ENCODE measurements around the gene PTPRU.
"Not testable (repeated sequence)": the region's sequence is repeated elsewhere in the genome, so short reads cannot be mapped to it uniquely, and the experiment has no call there.

Gene PTPRU

DNA sequence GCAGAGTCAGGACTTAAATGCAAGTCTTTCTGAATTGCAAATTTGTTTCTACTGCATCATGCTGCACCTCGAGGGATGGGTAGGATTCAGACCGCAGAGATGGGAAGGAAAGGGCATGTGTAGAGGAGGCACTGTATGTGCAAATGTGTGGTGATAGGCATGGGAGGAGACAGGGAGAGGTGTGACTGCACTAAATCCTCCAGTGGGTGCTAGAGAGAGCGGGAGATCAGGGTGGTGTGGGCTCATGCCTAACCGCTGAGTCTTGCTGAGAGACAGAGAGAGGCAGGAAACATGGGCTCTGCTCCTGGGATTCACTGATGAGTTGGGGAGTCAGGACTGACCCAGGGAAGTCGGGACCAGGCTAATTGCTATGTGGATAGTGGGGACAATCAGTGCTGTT is 61.1 kb downstream of the PTPRU start:
- DNase-seq, result no peak

DNA sequence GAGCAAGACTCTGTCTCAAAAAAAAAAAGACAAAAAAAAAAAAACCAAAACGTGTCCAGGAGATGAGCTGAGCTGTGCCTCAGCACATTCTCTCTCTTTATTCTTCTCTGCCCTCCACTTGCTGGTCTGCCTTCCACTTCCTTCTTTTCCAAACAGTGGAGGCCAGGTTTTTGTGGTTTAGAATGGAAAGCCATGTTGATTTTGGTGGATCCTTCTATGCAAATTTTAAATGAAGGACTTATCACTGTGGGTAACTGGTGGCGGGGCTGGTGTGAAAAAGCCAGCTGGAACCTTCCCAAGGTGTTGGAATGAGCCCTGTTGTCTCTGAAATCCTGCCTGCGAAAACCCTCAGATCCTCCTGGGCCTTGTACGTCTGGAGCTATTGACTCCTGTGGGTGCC is 61.9 kb downstream of the PTPRU start:
- no peak for DNase-seq

DNA sequence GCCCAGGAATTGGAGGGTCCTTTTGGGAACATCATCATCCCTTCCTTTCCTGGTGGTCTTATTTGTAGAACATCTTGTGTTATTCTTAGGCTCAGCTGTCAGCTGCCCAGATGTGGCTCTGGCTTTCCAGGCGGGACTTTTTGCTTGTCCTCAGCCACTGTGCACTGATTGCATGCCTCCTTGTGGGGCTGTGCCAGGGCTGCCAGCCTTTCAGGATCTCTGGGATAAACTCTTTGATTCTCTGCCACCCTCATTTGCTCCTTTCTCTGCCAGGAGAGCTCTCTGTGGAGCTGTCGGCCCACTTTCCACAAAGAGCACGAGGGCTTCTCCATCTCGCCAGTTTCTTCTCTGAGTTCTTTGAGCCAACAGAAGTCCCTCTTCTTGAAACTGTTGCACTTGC is 63.1 kb downstream of the PTPRU start:
- DNase-seq, result no peak

DNA sequence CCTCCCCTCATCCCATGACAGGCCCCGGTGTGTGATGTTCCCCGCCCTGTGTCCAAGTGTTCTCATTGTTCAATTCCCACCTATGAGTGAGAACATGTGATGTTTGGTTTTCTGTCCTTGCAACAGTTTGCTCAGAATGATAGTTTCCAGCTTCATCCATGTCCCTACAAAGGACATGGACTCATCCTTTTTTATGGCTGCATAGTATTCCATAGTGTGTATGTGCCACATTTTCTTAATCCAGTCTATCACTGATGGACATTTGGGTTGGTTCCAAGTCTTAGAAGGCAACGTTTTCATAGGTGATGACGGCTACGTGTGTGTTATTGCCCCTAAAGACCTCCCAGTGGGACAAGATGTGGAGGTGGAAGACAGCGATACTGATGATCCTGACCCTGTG is 65.4 kb downstream of the PTPRU start:
- DNase-seq, result not testable (repeated sequence)

DNA sequence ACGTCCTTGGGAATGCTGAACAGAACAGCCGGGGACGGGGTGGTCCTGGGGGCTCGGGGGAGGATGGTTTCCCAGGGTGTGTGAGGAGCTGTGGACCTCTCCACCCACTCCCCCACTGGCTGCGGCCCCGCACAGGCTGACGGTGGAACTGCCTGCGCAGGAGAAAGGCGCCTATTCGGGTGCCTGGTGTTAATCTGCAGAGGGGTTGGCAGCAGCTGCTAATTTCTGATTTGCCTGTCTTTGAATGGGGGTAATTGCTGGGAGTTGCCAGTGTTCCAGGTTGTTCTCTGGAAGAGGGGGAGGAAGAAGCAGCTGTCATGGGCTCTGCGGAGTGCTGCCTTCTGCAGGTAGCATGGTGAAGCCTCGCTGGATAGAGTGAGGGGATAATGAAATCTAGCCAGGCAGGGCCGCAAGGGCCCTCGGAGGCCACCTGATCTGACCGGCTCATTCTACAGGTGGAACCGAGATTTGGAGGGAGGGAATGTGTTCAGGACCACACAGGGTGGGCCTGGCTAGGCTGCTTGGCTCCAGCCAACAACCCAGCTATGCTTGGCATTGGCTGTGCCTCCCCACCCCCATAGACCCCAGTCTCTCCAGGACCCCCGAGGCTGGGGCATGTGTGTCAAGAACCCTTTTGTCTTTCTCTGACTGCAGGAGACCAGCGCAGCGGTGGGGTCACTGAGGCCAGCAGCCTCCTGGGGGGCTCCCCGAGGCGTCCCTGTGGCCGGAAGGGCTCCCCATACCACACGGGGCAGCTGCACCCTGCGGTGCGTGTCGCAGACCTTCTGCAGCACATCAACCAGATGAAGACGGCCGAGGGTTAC is 67.1 kb downstream of the PTPRU start:
- DNase-seq, result no peak

DNA sequence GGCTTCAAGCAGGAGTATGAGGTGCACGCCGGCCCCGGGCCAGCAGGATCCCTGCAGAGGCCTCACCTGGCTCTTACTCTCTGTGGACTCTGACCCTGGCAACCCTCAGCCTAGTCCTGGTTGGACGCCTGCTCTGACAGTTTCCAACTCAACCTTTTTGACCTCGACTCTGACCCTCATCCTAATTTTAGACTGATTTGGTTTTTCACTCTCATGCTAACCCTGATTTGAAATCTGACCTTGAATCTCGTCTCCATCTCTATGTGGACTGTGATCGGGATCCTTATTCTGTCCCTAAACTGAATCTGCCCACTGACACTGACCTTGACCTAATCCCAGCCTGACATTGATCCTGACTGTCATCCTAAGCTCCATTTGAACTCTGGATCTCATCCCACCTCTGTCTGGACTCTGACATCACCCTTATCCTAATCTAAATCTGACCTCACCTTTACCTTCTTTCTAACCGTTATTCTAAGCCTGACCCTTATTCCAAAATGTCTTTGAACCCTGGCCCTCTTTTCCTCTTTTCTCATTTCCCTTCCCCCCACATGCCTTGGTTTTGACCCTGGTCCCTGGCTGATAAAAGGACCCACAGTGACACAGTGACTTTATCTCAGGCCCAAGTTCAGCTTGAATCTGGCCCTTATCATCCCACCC is 67.8 kb downstream of the PTPRU start:
- no peak for DNase-seq

DNA sequence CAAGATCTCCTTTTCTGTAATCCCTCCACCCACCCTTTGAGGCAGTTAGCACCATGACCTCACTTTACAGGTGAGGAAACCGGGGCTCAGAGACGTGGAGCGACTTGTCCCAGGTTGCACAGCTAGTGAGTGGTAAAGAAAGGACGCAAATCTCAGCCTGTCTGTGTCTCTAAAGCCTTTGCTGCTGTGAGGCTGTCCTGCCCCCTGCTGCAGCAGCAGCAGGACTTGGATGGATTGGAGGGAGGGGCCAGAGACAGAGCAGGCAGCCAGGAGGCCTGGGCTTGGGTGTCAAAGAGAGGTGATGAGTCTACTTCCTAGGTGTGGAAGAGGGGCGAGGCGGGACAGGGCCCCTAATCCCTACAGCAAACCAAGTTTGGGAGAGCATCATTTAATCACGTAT is 69.6 kb downstream of the PTPRU start:
- DNase-seq, result no peak

DNA sequence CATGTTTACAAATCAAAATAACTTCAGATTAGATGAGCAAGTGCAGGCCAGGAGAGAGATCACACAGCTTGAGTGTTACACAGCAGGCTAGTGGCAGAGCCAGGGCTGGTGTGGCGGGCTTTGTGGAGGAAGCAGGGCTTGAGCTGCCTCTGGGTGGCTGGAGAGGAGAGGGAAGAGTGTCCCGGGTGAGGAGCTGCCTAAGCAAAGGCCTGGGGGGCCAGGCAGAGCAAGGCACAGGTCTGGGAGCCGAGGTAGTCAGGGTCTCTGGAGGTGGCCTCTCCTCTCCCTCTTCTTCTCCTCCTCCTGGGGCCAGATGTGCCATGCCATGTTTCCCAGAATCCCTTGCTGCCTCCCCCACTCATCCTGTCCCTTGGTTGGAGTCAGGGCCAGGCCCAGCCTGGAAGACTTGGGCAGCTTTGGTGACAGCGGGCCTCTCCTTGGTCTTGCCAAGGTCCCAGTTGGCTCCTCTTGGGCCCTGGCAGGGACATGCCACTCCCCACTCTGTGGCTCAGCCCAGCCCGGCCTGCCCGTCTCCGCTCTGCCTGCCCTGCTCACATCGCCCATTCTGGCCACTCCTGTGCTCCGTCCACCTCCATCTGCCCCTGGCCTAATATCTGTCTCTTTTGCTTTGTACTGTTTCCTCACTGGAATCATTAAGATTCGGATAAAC is 70.3 kb downstream of the PTPRU start:
- DNase-seq, result no peak

DNA sequence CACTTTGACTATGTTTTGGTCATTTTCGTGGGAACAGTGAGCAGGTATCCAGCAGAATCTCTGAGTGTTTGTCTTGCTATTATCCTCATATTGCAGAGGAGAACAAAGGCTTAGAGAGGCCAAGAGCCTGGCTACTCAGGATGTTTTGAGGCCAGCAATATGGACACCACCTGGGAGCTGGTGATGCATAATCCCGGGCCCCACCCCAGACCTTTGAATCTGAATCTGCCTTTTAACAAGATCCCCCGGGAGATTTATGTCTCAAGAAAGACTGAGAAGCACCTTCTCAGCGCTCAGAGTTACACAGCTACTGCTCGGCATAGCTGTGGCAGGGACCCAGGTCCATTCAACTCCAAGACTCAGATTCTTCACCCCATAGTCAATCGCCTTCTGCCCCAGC is 72.8 kb downstream of the PTPRU start:
- DNase-seq, result no peak

DNA sequence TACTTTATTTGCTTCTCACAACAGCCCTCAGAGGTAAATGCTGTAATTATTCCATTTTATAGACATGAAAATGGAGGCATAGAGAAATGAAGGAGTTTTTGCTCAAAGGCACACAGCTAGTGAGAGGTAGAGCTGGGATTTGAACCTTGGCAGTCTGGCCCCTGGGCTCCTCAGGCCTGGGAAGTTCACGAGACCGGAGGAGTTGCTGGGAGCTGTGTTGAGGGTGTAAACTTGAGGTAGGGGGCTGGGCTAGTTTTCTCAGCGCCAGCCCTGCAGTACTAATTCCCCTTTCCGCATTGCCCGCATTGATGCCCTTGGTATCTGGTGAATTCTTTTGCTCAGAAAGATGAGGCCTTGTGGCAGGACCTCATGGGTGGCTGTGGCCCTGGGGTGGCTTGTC is 73.3 kb downstream of the PTPRU start:
- no peak for DNase-seq

DNA sequence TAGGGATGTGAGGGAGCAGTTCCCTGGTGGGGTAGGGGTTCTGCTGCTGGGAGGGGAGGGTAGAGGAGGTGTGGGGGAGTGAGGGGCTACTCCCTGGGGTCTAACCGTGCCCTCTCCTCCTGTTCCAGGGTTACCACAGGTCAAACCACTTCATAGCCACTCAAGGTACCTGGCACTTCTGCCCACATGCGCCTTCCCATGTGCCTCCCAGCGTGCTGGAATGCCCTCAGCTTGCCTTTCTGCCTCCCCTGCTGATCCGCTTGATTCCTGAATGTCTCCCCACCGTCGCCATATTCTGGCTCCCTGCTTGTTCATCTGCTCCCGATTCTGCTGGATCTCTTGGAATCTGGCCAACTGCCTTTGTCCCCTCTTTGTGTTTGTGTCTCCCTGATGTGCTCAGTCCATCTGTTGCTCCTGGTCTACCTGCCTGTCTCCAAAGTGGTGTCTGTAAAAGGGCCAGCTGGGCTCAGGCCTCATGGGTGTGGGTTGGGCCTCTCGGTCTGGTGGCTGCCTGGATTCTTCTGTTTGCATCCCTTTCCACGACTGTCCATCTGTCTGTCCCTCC is 74.4 kb downstream of the PTPRU start:
- no peak for DNase-seq

DNA sequence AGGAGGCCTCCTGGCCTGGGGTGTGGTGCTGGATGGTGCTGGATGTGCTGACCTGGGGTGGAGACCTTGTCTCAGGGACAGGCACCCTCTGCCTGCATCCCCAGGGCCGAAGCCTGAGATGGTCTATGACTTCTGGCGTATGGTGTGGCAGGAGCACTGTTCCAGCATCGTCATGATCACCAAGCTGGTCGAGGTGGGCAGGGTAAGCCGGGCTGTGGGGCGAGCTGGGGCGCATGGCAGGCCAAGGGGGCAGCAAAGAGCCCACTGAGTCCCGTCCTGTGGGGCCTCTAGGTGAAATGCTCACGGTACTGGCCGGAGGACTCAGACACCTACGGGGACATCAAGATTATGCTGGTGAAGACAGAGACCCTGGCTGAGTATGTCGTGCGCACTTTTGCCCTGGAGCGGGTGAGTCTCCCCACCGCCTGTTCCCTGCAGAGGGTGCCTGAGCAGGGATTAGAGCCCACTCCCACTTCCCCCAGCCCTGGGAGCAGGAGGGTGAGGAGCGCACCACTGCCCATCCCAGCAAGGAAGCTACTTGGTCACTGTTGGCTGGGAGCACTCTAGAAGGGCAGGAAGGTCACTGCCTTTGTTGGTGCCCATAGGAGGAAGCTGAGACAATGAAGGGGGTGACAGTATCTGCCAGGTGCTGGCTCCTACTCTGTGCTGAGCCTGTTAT is 75.2 kb downstream of the PTPRU start:
- DNase-seq, result no peak

DNA sequence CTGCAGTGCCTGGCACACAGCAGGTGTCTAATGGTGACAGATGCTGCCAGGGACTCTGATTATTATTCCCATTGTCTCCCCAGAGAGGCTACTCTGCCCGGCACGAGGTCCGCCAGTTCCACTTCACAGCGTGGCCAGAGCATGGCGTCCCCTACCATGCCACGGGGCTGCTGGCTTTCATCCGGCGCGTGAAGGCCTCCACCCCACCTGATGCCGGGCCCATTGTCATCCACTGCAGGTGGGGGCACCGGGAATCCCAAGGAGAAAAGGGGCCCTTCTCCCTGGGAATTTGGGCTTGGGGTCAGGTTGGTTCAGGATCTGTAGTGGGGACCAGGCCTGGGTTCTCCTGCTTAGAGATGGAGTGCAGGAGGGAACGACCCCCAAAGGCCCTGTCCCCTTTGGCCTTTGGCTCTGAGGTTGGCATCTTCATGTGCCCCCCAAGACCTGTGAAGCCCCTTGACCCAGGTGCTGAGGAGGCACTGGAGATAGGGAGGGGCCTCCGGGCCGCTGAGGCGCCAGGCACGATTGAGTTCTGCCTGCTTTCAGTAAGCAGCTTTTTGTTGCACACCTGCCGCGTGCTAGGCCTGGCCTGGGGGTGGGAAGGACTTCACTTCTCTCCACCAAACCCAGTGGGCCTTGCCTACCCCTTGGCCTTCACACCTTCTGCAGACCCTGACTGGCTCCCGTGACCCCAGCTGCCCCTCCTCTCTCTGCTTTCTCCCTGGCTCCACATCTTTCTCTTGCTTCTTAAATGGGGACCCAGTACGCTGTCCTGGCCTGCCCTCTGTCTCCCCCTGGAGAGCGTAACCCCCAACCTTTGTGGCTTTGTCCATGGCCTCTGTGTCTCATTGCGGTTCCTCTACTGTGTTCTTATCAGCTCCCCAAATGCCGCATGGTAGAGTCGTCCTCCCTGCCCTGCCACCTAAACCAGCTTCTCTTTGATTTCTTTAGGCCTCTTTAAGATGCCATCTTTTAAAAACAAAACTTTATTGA is 76.4 kb downstream of the PTPRU start:
- no peak for DNase-seq

DNA sequence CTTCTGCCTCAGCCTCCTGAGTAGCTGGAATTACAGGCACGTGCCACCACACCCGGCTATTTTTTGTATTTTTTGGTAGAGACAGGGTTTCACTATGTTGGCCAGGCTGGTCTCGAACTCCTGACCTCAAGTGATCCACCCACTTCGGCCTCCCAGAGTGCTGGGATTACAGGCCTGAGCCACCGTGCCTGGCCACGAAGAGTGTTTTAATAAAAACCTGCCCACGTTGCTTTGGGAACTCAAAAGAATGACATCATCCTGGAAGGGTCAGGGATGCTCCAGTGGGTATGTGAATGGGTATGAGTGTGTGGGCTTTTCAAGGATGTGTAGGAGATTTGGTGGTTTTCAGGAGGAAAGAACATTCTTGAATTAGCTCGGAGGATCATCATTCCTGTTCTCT is 78.4 kb downstream of the PTPRU start:
- DNase-seq, result not testable (repeated sequence)

DNA sequence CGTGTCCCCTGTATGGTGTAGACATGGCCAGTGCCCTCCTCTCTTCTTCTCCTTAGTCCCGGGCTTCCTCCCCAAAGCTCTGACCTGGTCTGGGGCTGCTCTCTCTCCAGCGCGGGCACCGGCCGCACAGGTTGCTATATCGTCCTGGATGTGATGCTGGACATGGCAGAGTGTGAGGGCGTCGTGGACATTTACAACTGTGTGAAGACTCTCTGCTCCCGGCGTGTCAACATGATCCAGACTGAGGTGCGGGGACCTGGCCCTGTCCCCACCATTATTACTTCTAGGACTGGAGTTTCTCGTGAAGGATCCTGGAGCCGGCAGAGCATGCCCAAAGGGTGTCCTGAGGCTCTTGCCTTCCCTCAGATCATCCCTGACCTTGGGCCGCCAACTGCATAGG is 78.9 kb downstream of the PTPRU start:
- DNase-seq, result no peak

DNA sequence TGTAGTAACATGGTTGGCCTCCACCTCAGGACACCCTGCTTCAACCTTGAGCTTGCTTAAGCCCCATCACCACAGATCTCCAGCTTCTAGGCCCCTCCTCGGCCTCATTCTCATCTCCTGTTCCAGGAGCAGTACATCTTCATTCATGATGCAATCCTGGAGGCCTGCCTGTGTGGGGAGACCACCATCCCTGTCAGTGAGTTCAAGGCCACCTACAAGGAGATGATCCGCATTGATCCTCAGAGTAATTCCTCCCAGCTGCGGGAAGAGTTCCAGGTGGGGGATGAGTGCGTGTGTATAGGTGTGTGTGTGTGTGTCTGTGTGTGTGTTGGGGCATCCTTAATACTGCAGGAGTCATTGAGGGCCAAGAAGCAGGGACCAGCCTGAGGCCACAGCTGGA is 79.6 kb downstream of the PTPRU start:
- no peak for DNase-seq

DNA sequence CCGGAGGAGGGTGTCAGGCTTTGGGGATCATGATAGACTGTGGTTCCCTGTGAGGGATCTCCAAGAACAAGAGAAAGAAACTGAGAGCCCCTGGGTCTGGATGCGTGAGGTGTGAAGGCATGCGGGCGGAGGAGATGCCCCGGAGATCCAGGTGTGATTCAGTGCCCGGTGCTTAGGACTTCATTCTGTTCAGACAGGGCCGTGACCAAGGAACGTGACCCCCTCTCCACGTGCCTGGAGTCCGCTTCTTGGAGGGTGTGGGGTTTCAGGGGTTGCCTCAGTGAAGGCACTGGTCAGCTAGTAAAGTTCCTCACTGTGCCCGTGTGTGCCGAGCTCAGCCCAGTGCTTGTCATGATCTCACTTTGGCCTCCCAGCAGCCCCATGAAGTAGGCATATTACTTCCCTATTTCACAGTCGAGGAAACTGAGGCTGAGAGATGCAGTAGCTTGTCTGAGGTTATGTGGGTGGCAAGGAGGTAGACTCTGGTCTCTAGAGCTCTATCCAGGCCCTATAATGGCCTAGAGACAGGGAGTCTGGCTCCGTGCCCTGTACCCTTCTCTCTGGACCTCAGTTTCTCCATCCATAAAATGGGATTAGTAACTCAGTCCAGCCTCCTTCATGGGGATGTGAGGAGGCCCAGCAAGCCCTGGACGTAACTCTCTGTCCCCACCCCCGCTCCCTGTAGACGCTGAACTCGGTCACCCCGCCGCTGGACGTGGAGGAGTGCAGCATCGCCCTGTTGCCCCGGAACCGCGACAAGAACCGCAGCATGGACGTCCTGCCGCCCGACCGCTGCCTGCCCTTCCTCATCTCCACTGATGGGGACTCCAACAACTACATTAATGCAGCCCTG is 81.0 kb downstream of the PTPRU start:
- no peak for DNase-seq

DNA sequence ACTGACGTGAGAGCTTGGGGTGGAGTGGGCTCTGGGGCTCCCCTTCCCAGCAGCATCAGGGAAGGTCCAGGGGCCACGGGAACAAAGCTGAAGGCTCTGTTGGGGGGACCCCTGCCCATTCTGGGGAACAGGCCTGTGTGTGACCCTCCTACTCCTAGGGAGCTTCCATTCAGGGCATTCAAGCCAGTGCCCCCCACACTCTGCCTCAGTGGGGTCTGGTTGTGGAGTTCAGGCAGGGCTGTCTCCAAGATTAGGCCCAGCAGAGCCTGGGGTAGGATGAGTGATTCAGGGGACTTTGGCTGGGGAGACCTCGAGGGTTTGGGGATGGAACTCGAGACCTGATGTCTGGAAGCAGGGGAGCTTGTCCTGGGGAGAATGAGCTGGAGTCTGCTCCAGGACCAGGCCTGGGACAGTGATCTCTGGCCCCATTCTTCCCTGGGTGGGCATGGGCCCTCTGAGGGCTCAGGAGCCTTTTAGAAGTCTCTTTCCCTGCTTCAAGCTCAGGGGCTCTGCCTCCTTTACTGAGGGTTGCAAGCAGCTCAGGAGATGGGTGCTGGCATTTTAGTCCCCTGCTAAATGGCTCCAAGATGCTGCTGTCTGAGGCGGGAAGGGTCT is 81.7 kb downstream of the PTPRU start:
- DNase-seq, result no peak

DNA sequence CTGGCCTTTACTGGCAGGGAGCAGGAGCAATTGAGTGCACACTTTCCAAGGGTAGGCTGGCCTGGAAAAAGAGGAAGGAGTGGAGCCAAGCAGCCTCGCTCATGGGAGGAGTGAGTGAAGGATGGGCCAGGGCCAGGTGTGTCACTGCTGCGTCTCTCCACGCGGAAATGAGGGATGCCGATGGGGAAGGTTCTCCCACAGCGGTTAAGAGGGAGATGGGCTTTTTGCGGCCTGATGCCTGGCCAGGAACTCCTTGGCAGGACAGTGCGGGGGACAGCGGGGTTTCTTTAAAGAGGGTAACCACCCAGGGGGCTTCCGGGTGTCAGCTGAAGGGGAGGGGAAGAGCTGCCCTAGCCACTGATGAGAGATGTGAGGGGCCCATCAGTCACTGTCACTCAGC is 82.4 kb downstream of the PTPRU start:
- DNase-seq, result no peak

DNA sequence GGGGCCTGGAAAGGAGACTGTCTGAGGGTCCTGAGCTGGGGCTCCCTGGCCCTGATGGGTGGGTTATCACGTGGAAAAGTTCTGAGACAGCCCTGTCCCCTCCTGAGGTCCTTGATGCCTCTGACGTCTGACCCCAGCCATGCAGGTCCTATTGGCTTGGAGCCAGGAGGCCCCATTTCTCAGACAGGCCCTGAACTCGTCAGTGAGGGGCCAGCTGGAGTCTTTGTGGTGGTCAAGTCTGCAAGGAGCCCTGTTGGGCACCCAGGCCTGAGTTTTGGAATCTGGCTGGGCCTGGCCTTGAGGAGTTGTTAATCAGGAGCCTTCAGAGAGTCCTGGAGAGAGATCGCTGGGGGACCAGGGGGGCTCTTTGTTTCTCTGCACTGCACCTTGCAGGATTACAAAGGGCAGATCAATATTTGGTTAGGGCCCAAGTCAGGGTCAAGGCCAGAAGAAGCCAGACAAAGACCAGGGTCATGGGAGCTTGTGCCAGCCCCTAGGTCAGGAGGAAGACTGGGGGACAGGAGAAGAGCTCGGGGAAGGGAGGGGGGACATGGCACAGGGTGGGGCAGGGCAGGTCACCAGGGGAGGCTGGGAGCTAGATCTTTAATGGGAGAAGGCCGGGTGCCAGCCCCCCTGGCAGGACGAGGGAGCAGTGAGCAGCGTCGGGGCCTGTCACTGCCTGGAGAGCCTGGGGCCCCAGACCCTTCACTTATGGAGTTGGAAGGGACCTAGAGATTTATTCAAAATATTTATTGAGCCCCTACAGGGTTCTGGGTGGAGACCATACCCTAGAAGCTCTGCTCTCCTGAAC is 83.2 kb downstream of the PTPRU start:
- no peak for DNase-seq

Data from AML-193 (cell line).